H1 (cell line): Measurements from ENCODE around the gene TAP2. TPM values are rescaled to one million over a fixed set of nuclear protein-coding genes. Genes with fewer than 3 reads are reported as not detected.

Experiments used
- CTCF ChIA-PET: fragments of 300-600 bp; sonication (Branson Sonifier 250); formaldehyde crosslinking; loops from one replicate; lab custom pipeline; 2021; ENCODE audit not compliant: partially characterized antibody; lab: Charles Lee
- POLR2A ChIA-PET: fragments of 300-600 bp; sonication (Branson Sonifier 250); formaldehyde crosslinking; loops from one replicate; lab custom pipeline; 2021; ENCODE audit warnings: inconsistent platforms; ENCODE audit not compliant: partially characterized antibody; lab: Charles Lee
- DNase-seq, 2 experiments: peaks; one replicate each; pipeline versions ENCODE4 v3.0.0 to v3.0.0-alpha.2; 2010 to 2022; ENCODE audit warnings: low spot score in 2 of 2, low read depth in 1 of 2, mixed read lengths in 1 of 2
- FAIRE-seq: peaks from 2 replicates; lab custom pipeline; 2011; peaks lifted over from hg19 to GRCh38; lab: Jason Lieb, UNC
- H2AFZ ChIP-seq: 2 replicates; pipeline ENCODE4 v1.8.1; 2012; ENCODE audit warnings: low read length, inconsistent platforms
- H2AK5ac ChIP-seq: 2 replicates; pipeline ENCODE4 v1.6.1; 2013; ENCODE audit warnings: low read depth, low read length
- H2BK120ac ChIP-seq: replicated peaks from 2 replicates; pipeline ENCODE3; 2013; ENCODE audit warnings: low read depth, low read length, inconsistent platforms
- H2BK12ac ChIP-seq: 2 replicates; pipeline ENCODE4 v1.6.1; 2013; ENCODE audit warnings: low read depth, low read length
- H2BK15ac ChIP-seq: 2 replicates; pipeline ENCODE4 v1.6.1; 2013; ENCODE audit warnings: low read length
- H2BK20ac ChIP-seq: 2 replicates; pipeline ENCODE4 v1.6.1; 2013; ENCODE audit warnings: low read length
- H2BK5ac ChIP-seq: 2 replicates; pipeline ENCODE4 v1.6.1; 2013; ENCODE audit warnings: low read depth, low read length
- H3K14ac ChIP-seq: 2 replicates; pipeline ENCODE4 v1.6.1; 2013; ENCODE audit warnings: inconsistent platforms; ENCODE audit not compliant: insufficient read length
- H3K18ac ChIP-seq: 2 replicates; pipeline ENCODE4 v1.6.1; 2013; ENCODE audit warnings: low read length; ENCODE audit errors: extremely low read depth
- H3K23ac ChIP-seq: 2 replicates; pipeline ENCODE4 v1.6.1; 2013; ENCODE audit warnings: inconsistent platforms; ENCODE audit not compliant: insufficient read length
- H3K23me2 ChIP-seq: 2 replicates; pipeline ENCODE4 v1.6.1; 2013; ENCODE audit warnings: low read depth, low read length
- H3K27ac ChIP-seq: 2 replicates; pipeline ENCODE4 v1.6.1; 2011; ENCODE audit warnings: low read depth, low read length, inconsistent platforms
- H3K27me3 ChIP-seq, 4 experiments: replicated peaks in 1 of 4; 1 replicate in 1 of 4; 2 replicates in 3 of 4; pipeline versions ENCODE4 v1.6.1 to v1.8.1; 2011 to 2013; ENCODE audit warnings: low read length in 3 of 4, mild to moderate bottlenecking in 3 of 4, inconsistent platforms in 2 of 4, mixed read lengths in 2 of 4, moderate library complexity in 1 of 4; ENCODE audit not compliant: control insufficient read depth in 3 of 4, insufficient read depth in 3 of 4; ENCODE audit errors: extremely low read depth in 1 of 4
- H3K36me3 ChIP-seq, 4 experiments: 2 replicates each; pipeline versions ENCODE4 v1.6.1 to v1.8.1; 2011 to 2013; ENCODE audit warnings: mild to moderate bottlenecking in 4 of 4, low read length in 3 of 4, moderate library complexity in 2 of 4, control low read depth in 1 of 4, inconsistent platforms in 1 of 4; ENCODE audit not compliant: insufficient read depth in 4 of 4, control insufficient read depth in 2 of 4
- H3K4ac ChIP-seq: replicated peaks from 2 replicates; pipeline ENCODE3; 2013; ENCODE audit warnings: low read length, low read depth, mixed read lengths, inconsistent platforms; ENCODE audit not compliant: insufficient read length
- H3K4me1 ChIP-seq, 4 experiments: replicated peaks in 1 of 4; 1 replicate in 1 of 4; 2 replicates in 3 of 4; pipeline versions ENCODE4 v1.6.1 to v1.8.1; 2011 to 2013; ENCODE audit warnings: low read length in 3 of 4, inconsistent platforms in 2 of 4, mixed read lengths in 1 of 4; ENCODE audit not compliant: insufficient read depth in 4 of 4, control insufficient read depth in 3 of 4
- H3K4me2 ChIP-seq, 2 experiments: 2 replicates each; pipeline versions ENCODE4 v1.6.1 to v1.8.1; 2011 to 2013; ENCODE audit warnings: low read depth in 2 of 2, low read length in 2 of 2, control low read depth in 1 of 2, inconsistent platforms in 1 of 2, mild to moderate bottlenecking in 1 of 2; ENCODE audit not compliant: insufficient read depth in 1 of 2
- H3K4me3 ChIP-seq, 4 experiments: fragments of 200-600, 300-600 bp in 1 of 4; sonication (generic), shearing (Covaris generic), sonication (Bioruptor Twin) in 1 of 4; 2 replicates each; pipeline versions ENCODE4 v1.5.1 to v1.8.1; 2011 to 2016; ENCODE audit warnings: low read length in 4 of 4, low read depth in 3 of 4, control low read depth in 2 of 4, inconsistent platforms in 2 of 4, mild to moderate bottlenecking in 2 of 4, mixed read lengths in 1 of 4, moderate library complexity in 1 of 4; ENCODE audit not compliant: insufficient read depth in 2 of 4; ENCODE audit errors: extremely low read depth in 1 of 4
- H3K56ac ChIP-seq: replicated peaks from 2 replicates; pipeline ENCODE3; 2013; ENCODE audit warnings: low read depth, mild to moderate bottlenecking, mixed read lengths, low read length, inconsistent platforms; ENCODE audit not compliant: insufficient read length
- H3K79me1 ChIP-seq: 2 replicates; pipeline ENCODE4 v1.6.1; 2013; ENCODE audit warnings: low read depth, low read length, control low read depth
- H3K79me2 ChIP-seq, 2 experiments: 2 replicates each; pipeline versions ENCODE4 v1.6.1 to v1.8.1; 2012 to 2013; ENCODE audit warnings: low read length in 2 of 2, mild to moderate bottlenecking in 2 of 2, inconsistent platforms in 1 of 2; ENCODE audit not compliant: insufficient read depth in 2 of 2, control insufficient read depth in 1 of 2
- H3K9ac ChIP-seq, 4 experiments: replicated peaks in 1 of 4; 1 replicate in 1 of 4; 2 replicates in 3 of 4; pipeline versions ENCODE4 v1.6.1 to v1.8.1; 2011 to 2013; ENCODE audit warnings: low read depth in 3 of 4, low read length in 3 of 4, control low read depth in 2 of 4, mild to moderate bottlenecking in 2 of 4, moderate library complexity in 2 of 4, inconsistent platforms in 1 of 4; ENCODE audit errors: extremely low read depth in 1 of 4
- H3K9me3 ChIP-seq, 2 experiments: 2 replicates each; pipeline versions ENCODE4 v1.6.1 to v1.8.1; 2012 to 2013; ENCODE audit warnings: mild to moderate bottlenecking in 2 of 2, moderate library complexity in 2 of 2, control low read depth in 1 of 2, inconsistent platforms in 1 of 2, low read depth in 1 of 2, low read length in 1 of 2, mixed read lengths in 1 of 2; ENCODE audit not compliant: insufficient read depth in 2 of 2
- H4K20me1 ChIP-seq, 2 experiments: replicated peaks in 1 of 2; 2 replicates each; pipeline versions ENCODE3 to v1.8.1; 2011 to 2013; ENCODE audit warnings: inconsistent platforms in 2 of 2, low read length in 2 of 2, mild to moderate bottlenecking in 1 of 2; ENCODE audit not compliant: insufficient read depth in 2 of 2, control insufficient read depth in 1 of 2
- H4K5ac ChIP-seq: 2 replicates; pipeline ENCODE4 v1.6.1; 2013; ENCODE audit warnings: low read length, low read depth, mixed read lengths, inconsistent platforms; ENCODE audit not compliant: insufficient read length
- H4K8ac ChIP-seq: 2 replicates; pipeline ENCODE4 v1.8.0; 2013; ENCODE audit warnings: mild to moderate bottlenecking, moderate library complexity, low read length, inconsistent platforms; ENCODE audit not compliant: insufficient read depth; ENCODE audit errors: extremely low read depth
- H4K91ac ChIP-seq: replicated peaks from 2 replicates; pipeline ENCODE3; 2013; ENCODE audit warnings: low read length, mixed read lengths, inconsistent platforms; ENCODE audit not compliant: insufficient read length
- CEBPB ChIP-seq: IDR thresholded peaks from 2 replicates; pipeline ENCODE4 v1.6.1; 2012; ENCODE audit warnings: low read depth, low read length
- FOSL1 ChIP-seq: IDR thresholded peaks from 2 replicates; pipeline ENCODE4 v1.6.1; 2011; ENCODE audit warnings: mild to moderate bottlenecking, low read depth, low read length, moderate library complexity; ENCODE audit not compliant: insufficient read depth
- HDAC2 ChIP-seq, 2 experiments: fragments of 300-600 bp in 1 of 2; sonication (generic) in 1 of 2; IDR thresholded peaks; 2 replicates each; pipeline ENCODE4 v1.6.1; 2011 to 2012; ENCODE audit warnings: low read depth in 2 of 2, low read length in 2 of 2, mild to moderate bottlenecking in 2 of 2, moderate library complexity in 2 of 2, borderline replicate concordance in 1 of 2, inconsistent platforms in 1 of 2
- JUND ChIP-seq: IDR thresholded peaks from 2 replicates; pipeline ENCODE4 v1.6.1; 2011; ENCODE audit warnings: mild to moderate bottlenecking, improper control_type of control experiment, low read length
- KDM1A ChIP-seq: fragments of 200-600, 300-600 bp; sonication (generic); IDR thresholded peaks from 2 replicates; pipeline ENCODE4 v1.7.1; 2016; ENCODE audit warnings: mild to moderate bottlenecking, low read length, borderline replicate concordance
- RXRA ChIP-seq: IDR thresholded peaks from 2 replicates; pipeline ENCODE4 v1.6.1; 2011; ENCODE audit warnings: low read depth, mild to moderate bottlenecking, low read length, moderate library complexity; ENCODE audit not compliant: insufficient read depth
- SP2 ChIP-seq: IDR thresholded peaks from 2 replicates; pipeline ENCODE4 v1.6.1; 2012; ENCODE audit warnings: mild to moderate bottlenecking, low read length, inconsistent platforms
- WGBS, 2 experiments: shearing (Covaris generic) in 1 of 2; methylation state at CpG; one replicate each; pipeline versions ENCODE4 v1.1.6 to v1.1.7; 2013 to 2015; ENCODE audit warnings: low lambda C conversion rate in 2 of 2, mixed read lengths in 2 of 2, inconsistent platforms in 1 of 2, low coverage in 1 of 2, missing lambda C conversion rate in 1 of 2; ENCODE audit not compliant: insufficient replicate concordance in 2 of 2, insufficient coverage in 1 of 2, insufficient read length in 1 of 2; ENCODE audit errors: extremely low coverage in 1 of 2, missing lambda C conversion rate in 1 of 2; 5-methylcytosine and 5-hydroxymethylcytosine counted together
- polyA plus RNA-seq, 7 experiments: library from polyadenylated mRNA; depleted of rRNA in 3 of 7; stranded (reverse) in 5 of 7; unstranded in 2 of 7; fragments of >200 nt in 5 of 7; fragments of 200-250 nt in 2 of 7; gene quantifications; 1 replicate in 5 of 7; 2 replicates in 1 of 7; 4 replicates in 1 of 7; pipeline versions ENCODE4 v1.2.1 to v1.2.3, GENCODE V29; 2011 to 2013; ENCODE audit warnings: missing spikeins in 2 of 7, mixed read lengths in 2 of 7
- total RNA-seq: library from RNA; stranded (reverse); fragmentation: NEBNext Ultra II Directional; extraction: Animal tissue kit (Norgen Biotek cat#: 25700); gene quantifications from 2 replicates; pipeline ENCODE4 v1.2.1, GENCODE V29; 2021
- TF ChIP-seq, protein P1 (sequence below): IDR thresholded peaks from 2 replicates; pipeline ENCODE4 v1.6.1; 2012; ENCODE audit warnings: inconsistent platforms

TAP2 gene
- total and polyA plus RNA-seq, 2 of the 8 experiments (the other 6 are each of a cell fraction or from before 2014, with no cell fraction given), result 11.3 to 27.2 TPM

DNA sequence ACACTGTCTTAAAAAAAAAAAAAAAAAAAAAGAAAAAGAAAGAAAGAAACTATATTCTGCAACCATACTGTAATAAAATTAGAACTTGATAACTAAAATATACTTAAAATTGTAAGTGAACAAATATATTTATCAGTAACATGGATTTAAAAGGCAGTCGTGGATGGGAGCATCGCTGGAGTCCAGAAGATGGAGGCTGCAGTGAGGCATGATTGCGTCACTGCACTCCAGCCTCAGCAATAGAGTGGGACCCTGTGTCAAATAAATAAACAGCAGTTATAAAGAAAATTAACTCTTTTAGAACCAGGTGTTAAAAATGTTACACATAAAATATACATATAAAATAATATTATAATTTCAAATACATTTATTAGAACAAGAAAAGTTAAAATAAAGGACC, 24.2 kb upstream of the TAP2 start:
- DNase-seq (no peak), FAIRE-seq (no peak)
- Histone ChIP-seq H3K4ac (no peak overlapping the region), H4K5ac (no peak overlapping the region), H4K20me1 (no peaks in the 10 kb centered on the region), H2BK12ac (no peak overlapping the region), H3K23ac (no peak overlapping the region), H2AK5ac (no peak overlapping the region), H3K56ac (no peak overlapping the region), H2AFZ (no peak overlapping the region), H3K27me3 (no peaks in the 10 kb centered on the region), H2BK20ac (no peak overlapping the region), H3K14ac (no peak overlapping the region), H3K27ac (no peak overlapping the region), H3K4me3 (no peak overlapping the region), H3K9ac (no peak overlapping the region), H3K23me2 (no peaks in the 10 kb centered on the region), H3K4me2 (no peak overlapping the region), H2BK5ac (no peak overlapping the region), H3K36me3 (no peaks in the 10 kb centered on the region), H3K4me1 (peaks cover 0 to 3% (median 0%) of the 10 kb centered on the region in 4 experiments; a peak in 5 of 7 replicates), H4K91ac (no peak overlapping the region), H2BK120ac (no peak overlapping the region), H4K8ac (no peak overlapping the region), H3K79me2 (no peaks in the 10 kb centered on the region), H2BK15ac (no peak overlapping the region), H3K79me1 (no peaks in the 10 kb centered on the region), H3K9me3 (no peaks in the 10 kb centered on the region), H3K18ac (no peak overlapping the region)
- CTCF ChIA-PET, result interaction anchor here (19.9 kb wide), 1 partner anchor 21 kb away, joined by 402 read pairs; the partner anchor contains the start of genes PSMB8 and TAP2
- POLR2A ChIA-PET, result no interaction called here
- TF ChIP-seq FOSL1 (no peak), RXRA (no peak), KDM1A (no peak), JUND (no peak), SP2 (no peak), CEBPB (peak; percentile 79), HDAC2 (IDR thresholded peaks at IDR 0.05; ENCODE audit: borderline replicate concordance in 1 of 2, low read depth in 2 of 2, low read length in 2 of 2) (no peak)
- TF ChIP-seq, protein P1, sequence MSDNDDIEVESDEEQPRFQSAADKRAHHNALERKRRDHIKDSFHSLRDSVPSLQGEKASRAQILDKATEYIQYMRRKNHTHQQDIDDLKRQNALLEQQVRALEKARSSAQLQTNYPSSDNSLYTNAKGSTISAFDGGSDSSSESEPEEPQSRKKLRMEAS, result no peak
- WGBS, 2 experiments, result 89% methylated on average over 3 of the region's 3 CpGs; no CpG with 5 or more reads in 1 of the 2 experiments
